ENCODE data around the gene DACT2.

GRCh38 chr6:168276576-168277273, 42.9 kb downstream of the DACT2 start:
- no peak for TF ChIP-seq CTCF (IDR thresholded peaks at IDR 0.05; ENCODE audit: control extremely low read depth in 1 of 3, insufficient read depth in 1 of 3, low read depth in 1 of 3, low read length in 3 of 3)
- no peak for TF ChIP-seq POLR2A (IDR thresholded peaks at IDR 0.05; ENCODE audit: control extremely low read depth in 1 of 2, low read depth in 2 of 2, low read length in 2 of 2)
- no peak for TF ChIP-seq EZH2 (IDR thresholded peaks at IDR 0.05; ENCODE audit: low read depth, low read length, severe bottlenecking)
- no peak for TF ChIP-seq CTBP2 (IDR thresholded peaks at IDR 0.05; ENCODE audit: borderline replicate concordance, insufficient read depth, insufficient read length, low read length)
- no peak for TF ChIP-seq GABPA (IDR thresholded peaks at IDR 0.05; ENCODE audit: borderline replicate concordance, insufficient read depth, low read length)
- no peak for TF ChIP-seq TBP (IDR thresholded peaks at IDR 0.05; ENCODE audit: low read depth, low read length)
